ENCODE data around the gene BRIX1. TPM values are rescaled to one million over a fixed set of nuclear protein-coding genes. Genes with fewer than 3 reads are reported as not detected.

BRIX1 gene
- total RNA-seq, 1 experiment from 2014 or later = 63.2 TPM

DNA sequence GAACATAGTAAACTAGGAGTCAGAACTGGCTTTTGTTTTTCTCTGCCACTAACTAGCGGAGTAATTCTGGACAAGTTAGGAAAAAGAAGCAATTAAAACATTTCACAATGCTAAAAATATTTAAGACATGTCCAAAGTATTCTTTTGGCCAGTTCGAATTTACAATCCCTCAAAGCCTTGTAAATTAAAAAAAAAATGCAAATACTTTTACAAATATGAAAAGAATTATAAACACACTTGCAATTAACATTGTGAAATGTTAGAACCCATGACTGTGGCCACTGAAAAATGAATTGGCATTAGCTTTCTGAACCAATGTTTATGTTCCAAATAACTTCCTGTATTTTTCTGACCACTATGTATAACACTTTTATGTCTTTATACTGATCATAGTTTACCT, 2.4 kb upstream of the BRIX1 start:
- no peak overlapping the region for H2AFZ ChIP-seq (ENCODE audit: low read length)
- no peak for TF ChIP-seq EZH2phosphoT487 (IDR thresholded peaks at IDR 0.05; ENCODE audit: borderline replicate concordance, low read length)
- TF ChIP-seq, protein P1, sequence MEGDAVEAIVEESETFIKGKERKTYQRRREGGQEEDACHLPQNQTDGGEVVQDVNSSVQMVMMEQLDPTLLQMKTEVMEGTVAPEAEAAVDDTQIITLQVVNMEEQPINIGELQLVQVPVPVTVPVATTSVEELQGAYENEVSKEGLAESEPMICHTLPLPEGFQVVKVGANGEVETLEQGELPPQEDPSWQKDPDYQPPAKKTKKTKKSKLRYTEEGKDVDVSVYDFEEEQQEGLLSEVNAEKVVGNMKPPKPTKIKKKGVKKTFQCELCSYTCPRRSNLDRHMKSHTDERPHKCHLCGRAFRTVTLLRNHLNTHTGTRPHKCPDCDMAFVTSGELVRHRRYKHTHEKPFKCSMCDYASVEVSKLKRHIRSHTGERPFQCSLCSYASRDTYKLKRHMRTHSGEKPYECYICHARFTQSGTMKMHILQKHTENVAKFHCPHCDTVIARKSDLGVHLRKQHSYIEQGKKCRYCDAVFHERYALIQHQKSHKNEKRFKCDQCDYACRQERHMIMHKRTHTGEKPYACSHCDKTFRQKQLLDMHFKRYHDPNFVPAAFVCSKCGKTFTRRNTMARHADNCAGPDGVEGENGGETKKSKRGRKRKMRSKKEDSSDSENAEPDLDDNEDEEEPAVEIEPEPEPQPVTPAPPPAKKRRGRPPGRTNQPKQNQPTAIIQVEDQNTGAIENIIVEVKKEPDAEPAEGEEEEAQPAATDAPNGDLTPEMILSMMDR (conservative IDR thresholded peaks at IDR 0.05; ENCODE audit: low read depth, low read length) = no peak
- TF ChIP-seq EZH2 (IDR thresholded peaks at IDR 0.05; ENCODE audit: low read length, unreplicated experiment) = no peak
- H3K4me3 ChIP-seq (ENCODE audit: low read length) = peak overlapping the region; percentile 88
- H4K20me1 ChIP-seq (ENCODE audit: low read length) = peaks cover 18% of the 10 kb centered on the region
- ChIA-PET POLR2A (ENCODE audit: unreplicated experiment) (no interaction called here), CTCF (no interaction called here)
- ATAC-seq (no peak), DNase-seq (no peak)
- no peaks in the 10 kb centered on the region for H3K27me3 ChIP-seq (ENCODE audit: low read length)
- BruUV-seq (replicated peaks) = no TSS peak
- H3K36me3 ChIP-seq (ENCODE audit: low read depth, low read length) = peaks cover 33% of the 10 kb centered on the region
- H3K79me2 ChIP-seq (ENCODE audit: low read length) = peaks cover 68% of the 10 kb centered on the region
- H3K4me2 ChIP-seq (ENCODE audit: low read length) = peak overlapping the region; percentile 92
- intact Hi-C loops (cut with micrococcal nuclease) = loop anchor here (10.0 kb wide), 1 partner anchor 908 kb away; the partner anchor contains the start of gene AMACR
- H3K9me3 ChIP-seq (ENCODE audit: low read length) = no peaks in the 10 kb centered on the region
- no peaks in the 10 kb centered on the region for H3K9me2 ChIP-seq (replicated peaks; ENCODE audit: low read length)
- no peaks in the 10 kb centered on the region for H3F3A ChIP-seq (ENCODE audit: low read length, unreplicated experiment)
- H3K27ac ChIP-seq (ENCODE audit: low read length) = no peak overlapping the region
- H3K9ac ChIP-seq (ENCODE audit: low read length) = peak overlapping the region; percentile 98; the same call in 1 of the 2 replicates
- peaks cover 23% of the 10 kb centered on the region for H3K4me1 ChIP-seq (ENCODE audit: insufficient read depth, low read length)

DNA sequence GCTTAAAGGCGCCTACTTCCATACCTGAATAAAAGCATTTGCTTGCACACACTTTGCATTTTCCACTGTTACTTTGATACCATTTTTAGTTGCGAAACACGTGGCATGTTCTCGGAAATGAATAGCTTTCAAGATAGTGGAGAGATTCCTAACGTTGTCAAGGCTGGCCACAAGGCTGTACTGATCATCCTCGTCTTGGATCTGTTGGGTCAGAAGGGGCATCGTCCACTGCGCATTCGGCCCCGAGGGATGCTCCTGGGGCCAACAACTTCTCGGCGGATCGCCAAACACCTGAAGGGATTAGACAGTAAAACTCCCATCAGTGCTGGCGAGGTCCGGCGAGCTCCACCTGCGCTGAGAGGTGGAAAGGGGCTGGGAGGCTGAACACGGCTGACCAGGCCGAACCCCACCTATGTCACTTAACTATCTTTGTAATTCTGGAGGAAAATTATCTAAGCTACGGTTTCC, 806 bp upstream of the BRIX1 start:
- H3K27ac ChIP-seq (ENCODE audit: low read length) = peak overlapping the region; percentile 73
- H3F3A ChIP-seq (ENCODE audit: low read length, unreplicated experiment) = no peaks in the 10 kb centered on the region
- peak; percentile 25 for ATAC-seq
- intact Hi-C loops (cut with micrococcal nuclease) = loop anchor here (10.0 kb wide), 1 partner anchor 910 kb away; the partner anchor contains the start of gene AMACR
- CTCF ChIA-PET = interaction anchor here (0.6 to 1.0 kb wide), 2 partner anchors 14 to 89 kb away, joined by 4 to 5 read pairs; no protein-coding TSS in a partner anchor
- POLR2A ChIA-PET (ENCODE audit: unreplicated experiment) = interaction anchor here (0.6 to 1.0 kb wide), 3 partner anchors 76 to 307 kb away, joined by 3 to 5 read pairs (median 4); partner anchors contain the start of gene TTC23L
- peak overlapping the region; percentile 92 for H3K4me2 ChIP-seq (ENCODE audit: low read length)
- TF ChIP-seq EZH2phosphoT487 (IDR thresholded peaks at IDR 0.05; ENCODE audit: borderline replicate concordance, low read length) (no peak), EZH2 (IDR thresholded peaks at IDR 0.05; ENCODE audit: low read length, unreplicated experiment) (no peak)
- TF ChIP-seq, protein P1 (conservative IDR thresholded peaks at IDR 0.05; ENCODE audit: low read depth, low read length) = no peak
- peak; percentile 24 for DNase-seq
- peak overlapping the region; percentile 84 for H2AFZ ChIP-seq (ENCODE audit: low read length)
- peaks cover 28% of the 10 kb centered on the region for H3K36me3 ChIP-seq (ENCODE audit: low read depth, low read length)
- H3K9me3 ChIP-seq (ENCODE audit: low read length) = no peaks in the 10 kb centered on the region
- peak overlapping the region; percentile 88 for H3K4me3 ChIP-seq (ENCODE audit: low read length)
- H3K79me2 ChIP-seq (ENCODE audit: low read length) = peaks cover 84% of the 10 kb centered on the region
- H3K9me2 ChIP-seq (replicated peaks; ENCODE audit: low read length) = no peaks in the 10 kb centered on the region
- H3K9ac ChIP-seq (ENCODE audit: low read length) = peak overlapping the region; percentile 98
- peaks cover 24% of the 10 kb centered on the region for H3K4me1 ChIP-seq (ENCODE audit: insufficient read depth, low read length)
- no TSS peak for BruUV-seq (replicated peaks)
- H3K27me3 ChIP-seq (ENCODE audit: low read length) = no peaks in the 10 kb centered on the region
- H4K20me1 ChIP-seq (ENCODE audit: low read length) = peaks cover 18% of the 10 kb centered on the region

DNA sequence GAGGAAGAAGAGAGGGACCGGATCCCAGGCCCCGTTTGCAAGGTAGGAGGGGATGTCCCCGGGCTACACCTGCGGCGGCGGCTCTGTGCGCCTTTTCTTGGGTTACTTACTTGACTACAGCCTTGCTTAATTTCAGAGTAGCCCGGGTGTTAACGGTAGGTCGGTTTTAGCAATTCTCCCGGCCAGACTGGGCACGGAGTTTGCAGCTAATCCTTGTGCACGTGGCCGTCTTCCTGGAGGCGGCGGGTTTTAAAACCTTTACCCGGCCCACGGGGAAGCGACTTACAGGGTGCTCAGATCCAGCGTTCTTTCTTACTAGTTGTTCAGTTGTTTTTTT, 313 bp downstream of the BRIX1 start:
- Histone ChIP-seq H3K9me2 (replicated peaks; ENCODE audit: low read length) (no peaks in the 10 kb centered on the region), H3K79me2 (ENCODE audit: low read length) (peaks cover 95% of the 10 kb centered on the region), H3K4me3 (ENCODE audit: low read length) (peak overlapping the region; percentile 88), H3K9me3 (ENCODE audit: low read length) (no peaks in the 10 kb centered on the region), H3K36me3 (ENCODE audit: low read depth, low read length) (peaks cover 34% of the 10 kb centered on the region), H4K20me1 (ENCODE audit: low read length) (peaks cover 18% of the 10 kb centered on the region), H3K27ac (ENCODE audit: low read length) (peak overlapping the region; percentile 73), H3F3A (ENCODE audit: low read length, unreplicated experiment) (no peaks in the 10 kb centered on the region), H3K4me1 (ENCODE audit: insufficient read depth, low read length) (peaks cover 35% of the 10 kb centered on the region), H3K27me3 (ENCODE audit: low read length) (no peaks in the 10 kb centered on the region), H2AFZ (ENCODE audit: low read length) (peak overlapping the region; percentile 84), H3K9ac (ENCODE audit: low read length) (peak overlapping the region; percentile 98), H3K4me2 (ENCODE audit: low read length) (peak overlapping the region; percentile 89)
- ChIA-PET POLR2A (ENCODE audit: unreplicated experiment) (interaction anchor here (0.6 to 1.0 kb wide), 2 partner anchors 77 to 1242 kb away, joined by 3 to 4 read pairs; partner anchors contain the start of gene TTC23L), CTCF (interaction anchor here (0.7 kb wide), 1 partner anchor 683 kb away, joined by 3 read pairs; no protein-coding TSS in a partner anchor)
- intact Hi-C loops (cut with micrococcal nuclease) = loop anchor here (10.0 kb wide), 1 partner anchor 911 kb away; the partner anchor contains the start of gene AMACR
- DNase-seq (no peak), ATAC-seq (no peak)
- TF ChIP-seq EZH2phosphoT487 (IDR thresholded peaks at IDR 0.05; ENCODE audit: borderline replicate concordance, low read length) (no peak), EZH2 (IDR thresholded peaks at IDR 0.05; ENCODE audit: low read length, unreplicated experiment) (no peak)
- TSS peak; percentile 77 for BruUV-seq (replicated peaks)
